GM21390 (cell line): ENCODE results near the gene IRAG1.
"Not testable (repeated sequence)": the region's sequence is repeated elsewhere in the genome, so short reads cannot be mapped to it uniquely, and the experiment has no call there.

Source experiments
- ATAC-seq: cut with Tn5 transposase; IDR thresholded peaks from one replicate; pipeline ENCODE4 v1.9.1; 2021; ENCODE audit not compliant: unreplicated experiment

IRAG1 gene

DNA sequence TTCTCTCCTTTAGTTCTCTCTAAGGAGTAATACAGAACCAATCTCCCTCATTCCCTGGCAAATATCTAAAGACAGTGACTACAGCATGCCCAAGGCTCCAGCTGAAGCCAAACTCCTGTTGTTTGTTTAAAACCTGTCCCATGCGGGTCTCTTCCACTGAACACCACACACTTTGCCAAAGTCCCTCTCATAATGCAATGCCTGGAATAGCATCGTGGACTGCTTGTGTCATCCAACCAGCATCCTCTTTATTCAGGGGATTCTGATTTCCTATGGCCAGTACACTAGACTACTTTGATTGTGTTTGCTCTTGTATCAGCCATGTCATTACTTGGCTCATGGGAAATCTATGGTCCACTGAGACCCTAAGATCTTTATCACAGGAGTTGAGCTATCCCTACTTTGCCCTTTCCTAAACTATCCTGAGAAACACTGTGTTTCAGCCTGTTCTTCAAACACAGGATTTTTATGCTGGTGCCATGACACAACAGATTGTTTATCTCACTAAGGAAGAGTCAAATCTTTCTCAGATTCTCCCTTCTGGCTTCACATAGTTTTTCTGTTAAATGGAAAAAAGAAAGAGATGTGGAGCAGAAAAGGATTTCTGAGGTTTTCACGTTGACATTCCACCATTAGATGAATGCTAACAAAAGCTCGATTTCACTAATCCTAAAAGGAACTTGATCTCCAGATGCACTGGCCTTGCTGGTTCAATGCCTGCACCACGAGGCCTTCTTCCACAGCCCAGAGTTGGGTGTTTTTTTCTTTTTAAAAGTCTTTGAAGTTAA is 15.9 kb upstream of the IRAG1 start:
- no peak for ATAC-seq

DNA sequence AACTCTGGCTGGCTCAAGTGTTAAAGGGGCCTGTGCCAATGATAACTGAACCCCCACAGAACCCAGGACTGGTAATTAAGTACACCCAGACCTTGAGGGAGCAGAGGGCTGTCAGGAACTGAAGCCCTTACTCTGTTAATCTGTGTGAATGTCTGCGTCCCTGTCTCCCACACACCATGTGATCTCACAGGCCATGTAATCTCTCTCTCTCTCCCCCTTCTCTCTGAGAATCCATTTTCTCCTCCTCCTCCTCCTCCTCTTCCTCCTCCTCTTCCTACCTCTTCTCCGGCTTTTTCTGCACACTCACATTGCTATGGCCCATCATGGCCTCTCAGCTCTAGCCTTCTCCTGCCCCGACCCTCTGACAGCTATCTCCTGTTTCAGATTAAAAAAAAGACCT is 14.6 kb upstream of the IRAG1 start:
- no peak for ATAC-seq

DNA sequence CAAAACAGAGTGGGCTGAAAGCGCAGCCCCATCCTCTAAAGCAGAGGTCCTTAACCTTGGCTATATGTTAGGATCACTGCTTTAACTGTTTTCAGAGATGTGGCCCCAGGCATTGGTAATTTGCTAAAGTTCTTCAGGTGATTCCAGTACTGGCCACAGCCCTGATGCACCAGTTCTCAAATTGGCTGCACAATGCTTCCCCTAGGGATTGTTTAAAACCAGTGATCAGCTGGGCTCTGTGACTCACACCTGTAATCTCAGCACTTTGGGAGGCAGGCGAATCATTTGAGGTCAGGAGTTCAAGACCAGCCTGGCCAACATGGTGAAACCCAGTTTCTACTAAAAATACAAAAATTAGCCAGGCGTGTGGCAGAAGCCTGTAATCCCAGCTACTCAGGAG is 8.4 kb upstream of the IRAG1 start:
- ATAC-seq: no peak

DNA sequence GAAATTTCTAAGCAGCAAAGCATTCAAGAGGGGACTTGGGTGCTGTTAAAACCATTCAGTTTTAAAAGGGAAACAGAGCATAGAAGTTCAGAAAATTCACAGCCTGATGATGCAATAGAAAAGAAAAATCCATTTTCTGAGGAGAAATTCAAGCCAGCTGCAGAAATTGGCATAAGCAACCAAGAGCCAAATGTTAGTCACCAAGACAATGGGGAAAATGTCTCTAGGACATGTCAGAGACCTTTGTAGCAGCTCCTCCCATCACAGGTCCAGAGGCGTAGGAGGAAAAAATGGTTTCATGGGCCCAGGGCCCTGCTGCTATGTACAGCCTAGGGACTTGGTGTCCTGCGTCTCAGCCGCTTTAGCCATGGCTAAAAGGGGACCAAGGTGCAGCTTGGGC is 5.5 kb upstream of the IRAG1 start:
- no peak for ATAC-seq

DNA sequence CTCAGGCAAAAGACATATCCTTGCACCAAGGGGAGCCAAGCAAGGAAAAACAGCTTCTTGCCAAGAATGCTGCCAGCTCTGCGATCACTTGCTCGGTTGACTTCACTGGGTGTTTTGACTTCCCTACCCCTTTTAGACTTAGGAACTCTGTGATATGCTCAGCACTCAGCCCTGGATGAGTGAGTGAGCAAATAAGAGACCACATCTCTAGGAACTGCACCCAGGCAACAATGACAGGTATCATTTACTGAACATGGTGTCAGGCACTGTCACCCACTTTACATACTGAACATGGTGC is 3.7 kb upstream of the IRAG1 start:
- ATAC-seq: no peak

DNA sequence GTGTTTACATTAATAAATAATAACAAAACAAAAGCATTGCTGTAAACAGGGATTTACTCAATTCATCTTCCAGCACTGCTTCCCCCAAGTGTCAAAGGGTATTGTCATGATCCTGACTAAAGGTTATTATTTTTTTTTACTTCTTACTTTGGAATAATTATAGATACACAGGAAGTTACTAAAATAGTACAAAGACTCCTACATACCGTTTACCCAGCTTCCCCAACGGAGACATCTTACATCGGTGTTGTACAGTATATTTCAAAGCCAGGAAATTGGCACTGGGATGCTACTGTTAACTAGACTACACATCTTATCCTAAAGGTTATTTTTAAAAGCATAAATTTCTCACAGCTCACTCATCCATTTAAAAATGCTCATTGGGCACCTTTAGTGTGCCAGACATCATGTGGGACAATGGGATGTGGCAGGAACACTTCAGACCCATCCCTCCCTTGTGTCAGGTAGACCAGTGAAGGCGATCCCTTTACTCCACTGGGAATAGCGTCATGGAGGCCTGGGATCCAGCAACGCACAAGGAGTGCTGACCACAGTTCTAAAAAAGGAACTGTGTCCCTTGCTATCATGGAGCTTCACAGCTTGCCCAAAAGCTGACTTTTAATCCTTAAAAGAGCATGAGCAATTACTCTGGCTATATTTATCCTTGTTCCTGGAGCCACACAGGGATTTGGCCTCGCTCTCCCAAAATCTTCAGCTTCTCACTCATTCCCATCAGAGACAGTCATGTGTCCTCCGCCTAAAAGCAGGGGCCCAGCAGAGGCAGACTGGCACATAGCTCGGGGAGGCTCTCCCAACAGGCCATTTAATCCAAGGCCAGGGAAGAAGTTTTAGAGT is 3.1 kb upstream of the IRAG1 start:
- no peak for ATAC-seq

DNA sequence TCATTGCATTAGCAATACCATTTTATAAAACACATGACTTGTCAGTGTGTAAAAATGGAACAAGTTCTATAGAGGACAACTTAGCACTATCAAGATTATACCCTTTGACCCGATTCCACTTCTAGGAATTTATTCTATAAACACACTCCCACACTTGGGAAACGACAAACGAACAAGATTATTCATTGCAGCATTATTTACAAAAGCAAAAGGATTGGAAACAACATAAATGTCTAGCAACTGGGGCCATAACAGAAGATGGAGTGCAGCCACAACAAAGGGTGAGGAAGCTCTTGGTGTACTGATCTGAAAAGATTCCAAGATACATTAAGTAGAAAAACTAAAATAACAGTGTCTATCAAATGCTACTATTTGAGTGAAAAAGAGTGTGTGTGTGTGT is 2.3 kb upstream of the IRAG1 start:
- no peak for ATAC-seq

DNA sequence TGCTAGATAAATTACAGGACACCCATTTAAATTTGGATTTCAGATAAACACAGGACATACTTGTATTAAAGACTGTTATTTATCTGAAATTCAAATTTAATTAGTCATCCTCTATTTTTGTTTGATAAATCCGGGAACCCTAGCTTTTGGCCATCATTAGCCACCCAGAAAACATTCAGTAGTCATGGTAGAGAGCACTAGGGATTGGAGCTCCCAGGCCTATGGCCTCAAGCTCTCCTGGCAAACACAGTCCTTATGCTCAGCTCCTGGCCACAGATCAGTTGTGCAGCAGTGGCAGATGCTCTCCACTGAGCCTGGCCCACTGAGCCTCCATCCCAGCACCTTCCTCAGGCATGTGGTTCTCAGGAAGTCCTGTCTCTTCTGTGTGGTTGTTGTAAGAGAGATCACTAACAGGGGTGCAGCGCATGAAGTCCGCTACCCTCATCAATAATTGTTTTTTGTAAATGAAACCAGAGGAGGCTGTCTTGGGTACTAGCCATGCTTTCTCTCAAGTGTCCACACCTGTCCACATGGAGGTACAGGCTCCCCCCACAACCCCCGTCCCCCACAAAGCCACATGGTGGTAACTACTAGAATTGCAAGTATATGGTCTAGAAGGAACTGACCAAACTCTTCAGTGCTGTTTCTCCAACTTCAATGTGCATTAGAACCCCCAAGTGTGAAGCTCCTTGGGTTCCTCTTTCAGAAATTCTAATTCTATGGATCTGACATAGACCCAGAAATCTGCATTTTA is 1.1 kb upstream of the IRAG1 start:
- no peak for ATAC-seq

DNA sequence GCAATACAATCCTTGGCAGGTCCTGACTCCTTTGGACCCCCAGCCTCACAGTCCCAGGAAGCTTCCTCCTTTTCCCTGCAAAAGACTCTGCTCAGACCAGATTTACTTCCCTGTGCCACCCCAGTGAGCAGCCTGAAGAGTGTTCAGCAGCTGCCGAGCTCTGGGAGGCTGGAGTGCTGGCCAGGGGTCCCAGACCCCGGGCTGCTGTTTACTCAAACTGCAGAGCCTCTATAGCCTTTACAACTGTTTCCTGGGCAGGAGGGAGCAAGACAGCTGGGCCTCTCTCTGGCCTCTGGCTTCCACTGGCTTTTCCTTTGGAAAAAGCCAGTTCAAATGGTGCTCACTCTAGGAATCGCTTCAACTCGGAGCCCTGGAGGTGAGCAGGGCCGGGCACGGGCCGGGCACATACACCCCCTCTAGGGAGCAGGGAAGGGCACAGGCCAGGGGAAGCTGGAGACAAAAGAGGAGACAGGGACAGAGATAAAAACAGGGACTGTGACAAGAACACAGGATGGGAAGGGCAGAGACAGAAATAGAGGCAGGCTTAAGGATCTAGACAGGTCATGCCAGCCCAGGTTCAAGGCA is 932 bp downstream of the IRAG1 start:
- no peak for ATAC-seq

DNA sequence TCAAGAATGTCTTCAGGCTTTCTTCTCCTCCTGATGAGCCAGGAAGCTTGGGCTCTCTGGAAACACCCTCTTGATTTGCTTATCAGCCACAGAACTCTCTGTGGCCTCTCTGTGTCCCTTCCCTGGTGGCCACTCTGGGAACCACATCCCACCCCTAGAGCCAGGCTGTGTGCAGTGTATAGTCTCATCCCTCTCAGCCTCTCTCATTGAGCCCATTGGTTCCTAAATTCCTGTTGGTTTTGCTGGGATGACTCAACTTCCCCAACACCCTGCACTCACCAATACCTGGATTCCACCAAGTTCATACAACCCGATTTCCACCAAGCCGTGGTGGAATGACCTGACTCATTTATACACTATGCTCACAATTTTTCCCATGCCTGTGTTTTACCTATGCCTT is 5.2 kb downstream of the IRAG1 start:
- ATAC-seq: no peak

DNA sequence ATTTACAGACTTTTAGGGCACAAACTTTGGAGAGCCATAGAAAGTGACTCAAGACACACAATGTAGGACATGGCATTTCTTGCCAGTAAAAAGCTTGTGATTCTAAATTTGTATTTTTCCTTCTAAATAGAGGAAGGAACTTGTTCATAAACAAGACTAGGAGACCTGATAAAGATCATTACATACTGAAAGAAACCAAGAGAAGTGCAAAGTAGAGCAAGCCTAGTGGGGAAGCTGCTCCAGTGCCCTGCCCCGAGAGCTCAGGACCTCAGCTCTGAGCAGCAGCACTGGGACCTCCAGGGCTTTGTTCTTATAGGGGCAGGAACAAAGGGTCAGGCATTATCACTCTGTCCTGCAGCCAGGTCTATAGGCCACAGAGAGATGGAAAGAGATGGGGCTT is 7.2 kb downstream of the IRAG1 start:
- ATAC-seq: no peak

DNA sequence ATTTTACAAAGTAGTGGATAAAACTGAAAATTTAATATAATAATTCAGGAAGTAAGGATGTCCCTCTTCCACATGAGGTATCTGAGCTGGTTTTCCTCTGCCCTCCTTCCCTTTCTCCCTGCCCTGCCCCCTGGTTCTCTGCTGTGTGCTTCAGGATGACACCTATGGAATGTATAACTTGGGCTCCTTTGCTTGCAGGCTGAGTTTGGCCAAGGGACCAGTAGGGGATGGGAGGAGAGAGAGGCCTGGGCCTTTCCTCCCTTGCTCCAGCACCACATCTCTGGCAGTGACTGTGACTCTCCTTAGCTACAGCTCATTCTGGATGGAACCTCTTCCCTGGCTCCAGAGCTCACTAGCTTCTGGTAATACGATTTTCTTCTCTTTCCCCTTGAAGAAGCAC is 10.1 kb downstream of the IRAG1 start:
- no peak for ATAC-seq

DNA sequence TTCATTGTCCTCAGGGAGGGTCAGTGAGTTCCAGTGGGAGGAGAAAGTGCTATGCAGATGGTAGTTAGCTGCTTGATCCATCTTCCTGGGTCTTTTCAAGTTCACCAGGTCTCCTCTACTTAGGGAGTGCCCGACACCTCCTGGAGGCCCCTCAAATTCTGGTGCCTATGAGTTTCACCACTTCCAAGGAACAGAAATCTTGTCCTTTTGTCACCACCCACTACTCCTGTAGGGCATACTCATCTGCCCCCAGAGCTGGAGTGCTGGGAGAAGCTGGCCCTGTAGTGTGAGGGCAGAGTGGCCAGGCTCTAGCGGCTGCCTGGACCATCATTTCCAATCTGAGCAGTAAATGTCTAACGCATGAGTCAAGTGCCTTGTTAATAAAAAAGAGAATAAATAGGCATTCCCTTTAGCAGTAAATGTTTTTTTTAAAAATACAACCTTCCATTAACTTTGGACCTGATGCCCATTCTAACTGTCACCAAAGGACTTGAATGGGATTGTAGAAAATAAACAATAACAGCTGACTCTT is 12.5 kb downstream of the IRAG1 start:
- ATAC-seq: no peak

DNA sequence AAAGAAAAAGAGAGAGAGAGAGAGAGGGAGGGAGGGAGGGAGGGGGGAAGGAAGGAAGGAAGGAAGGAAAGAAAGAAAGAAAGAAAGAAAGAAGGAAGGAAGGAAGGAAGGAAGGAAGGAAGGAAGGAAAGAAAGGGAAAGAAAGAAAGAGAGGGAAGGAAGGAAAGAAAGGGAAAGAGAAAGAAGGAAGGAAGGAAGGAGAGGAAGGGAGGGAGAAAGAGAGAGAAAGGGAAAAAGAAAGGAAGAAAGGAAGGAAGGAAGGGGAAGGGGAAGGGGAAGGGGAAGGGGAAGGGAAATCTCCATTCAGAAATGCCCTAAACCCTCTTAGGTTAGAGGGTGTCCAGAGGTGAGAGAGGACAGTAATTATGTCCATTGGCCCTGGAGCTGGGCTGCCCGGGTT is 13.3 kb downstream of the IRAG1 start:
- not testable (repeated sequence) for ATAC-seq

DNA sequence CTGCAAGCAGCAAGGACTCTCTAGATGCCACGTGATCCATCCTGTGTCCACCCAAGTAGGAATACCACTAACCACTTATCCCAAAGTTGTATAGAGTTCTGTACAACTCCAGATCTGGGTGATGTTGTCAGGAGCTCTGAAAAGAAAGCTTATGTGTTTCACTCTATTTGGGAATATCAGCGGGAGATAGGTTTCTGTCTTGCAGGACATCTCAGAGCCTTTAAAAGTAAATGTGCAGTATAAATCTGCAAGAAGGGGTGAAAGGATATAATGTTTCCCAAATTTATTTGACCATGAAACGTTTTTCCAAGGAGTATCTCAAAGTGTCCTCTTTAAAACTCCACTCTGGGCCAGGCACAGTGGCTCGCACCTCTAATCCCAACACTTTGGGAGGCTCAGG is 13.9 kb downstream of the IRAG1 start:
- ATAC-seq: no peak

DNA sequence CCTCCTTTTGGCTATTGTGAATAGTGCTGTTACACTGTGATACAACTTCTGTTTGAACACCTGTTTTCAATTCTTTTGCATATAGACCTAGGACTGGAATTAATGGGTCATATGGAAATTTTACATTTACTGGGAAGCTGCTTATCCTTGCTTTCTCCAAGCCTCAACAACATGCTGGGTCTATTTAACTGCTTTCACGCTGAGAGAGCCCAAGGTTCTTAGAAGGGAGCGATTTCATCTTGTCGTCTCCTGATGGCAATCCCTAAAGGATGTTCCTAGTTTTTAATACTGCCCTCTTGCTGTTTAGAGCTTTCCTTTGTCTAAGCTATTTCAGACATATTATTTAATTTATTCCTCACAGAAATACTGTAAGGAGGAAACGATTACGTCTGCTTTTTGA is 15.5 kb downstream of the IRAG1 start:
- ATAC-seq: no peak

DNA sequence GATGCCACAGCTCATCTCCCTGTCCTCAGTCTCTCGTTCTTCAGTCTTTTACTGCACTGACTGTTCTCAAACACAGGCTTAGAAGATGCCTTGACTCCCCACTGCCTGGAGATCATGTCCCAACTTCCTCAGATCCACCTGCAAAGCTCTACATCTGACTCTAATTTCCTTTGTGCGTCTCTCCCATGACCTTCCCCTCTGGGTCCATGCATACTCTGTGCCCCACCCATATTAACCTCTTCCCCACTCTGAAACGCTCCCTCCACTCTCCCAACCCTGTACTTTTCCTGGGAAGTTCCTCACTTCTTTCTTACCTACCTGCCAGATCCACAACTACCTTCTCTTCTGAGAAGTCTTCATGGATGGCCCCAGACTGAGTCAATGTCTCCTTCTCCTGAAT is 16.6 kb downstream of the IRAG1 start:
- ATAC-seq: no peak

DNA sequence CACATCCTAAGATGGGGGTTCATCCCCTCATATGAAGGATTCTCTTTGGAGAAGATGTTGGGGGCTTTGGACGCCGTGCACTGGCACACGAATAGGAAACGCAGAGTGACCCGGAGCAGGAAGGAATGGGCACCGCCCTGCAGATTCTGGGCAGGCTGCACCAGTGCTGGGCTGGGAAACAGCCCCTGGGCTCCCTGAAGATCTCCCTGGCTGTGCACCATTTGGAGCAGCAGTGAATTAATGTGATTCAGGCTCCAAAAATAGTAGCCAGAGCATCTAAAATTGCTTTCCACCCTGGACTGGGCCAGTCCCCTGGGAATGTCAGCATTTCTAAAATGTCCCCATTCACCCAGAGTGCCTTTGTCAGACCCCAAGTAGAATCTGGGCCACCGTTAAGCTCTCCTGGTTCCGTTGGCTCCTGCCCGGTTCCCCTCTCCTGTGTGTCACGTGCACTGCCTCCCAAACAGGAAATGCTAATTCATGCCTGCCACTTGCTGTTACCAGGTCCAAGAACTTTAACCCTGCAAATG is 18.6 kb downstream of the IRAG1 start:
- no peak for ATAC-seq

DNA sequence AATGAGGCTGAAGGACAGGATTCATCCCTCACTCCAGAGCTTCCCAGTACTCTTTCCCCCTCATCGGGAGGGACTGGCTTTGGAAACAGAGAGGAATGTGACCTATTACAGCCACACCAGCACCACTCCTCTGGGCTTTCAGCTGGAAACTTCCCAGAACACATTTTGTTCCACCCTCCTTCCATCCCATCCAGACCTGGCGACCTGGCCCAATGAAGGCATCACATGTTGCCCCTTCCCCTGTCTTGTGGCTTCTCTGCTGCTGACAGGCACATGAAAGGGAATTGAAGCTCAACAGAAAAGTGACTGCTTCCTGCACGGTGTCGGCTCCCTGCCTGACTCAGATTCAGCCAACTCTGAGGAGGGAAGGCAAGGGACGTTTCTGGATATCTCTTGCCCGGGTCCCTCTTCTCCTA is 19.1 kb downstream of the IRAG1 start:
- no peak for ATAC-seq

DNA sequence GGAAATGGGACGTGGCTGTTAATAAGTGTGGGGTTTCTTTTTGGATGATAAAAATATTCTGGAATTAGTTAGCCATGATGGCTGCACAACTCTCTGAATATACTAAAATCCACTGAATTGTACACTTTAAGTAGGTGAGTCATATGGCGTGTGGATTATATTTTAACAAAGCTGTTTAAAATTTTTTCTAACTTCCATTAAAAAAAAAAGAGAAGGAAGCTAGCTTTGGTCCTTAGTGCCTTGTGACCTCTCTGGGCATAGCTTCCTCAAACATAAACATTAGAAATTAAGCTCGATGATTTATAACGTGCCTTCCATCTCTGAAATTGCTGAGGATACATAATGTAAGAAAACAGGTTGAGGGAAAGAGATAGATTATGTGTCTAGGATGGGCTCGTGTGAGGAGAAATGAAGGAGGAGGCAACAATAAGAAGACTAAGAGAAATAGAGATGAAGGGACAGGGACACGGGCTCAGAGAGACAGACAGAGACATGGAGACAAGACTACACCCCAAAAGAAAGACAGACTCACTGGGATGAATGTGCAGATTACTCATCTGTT is 20.0 kb downstream of the IRAG1 start:
- ATAC-seq: no peak

DNA sequence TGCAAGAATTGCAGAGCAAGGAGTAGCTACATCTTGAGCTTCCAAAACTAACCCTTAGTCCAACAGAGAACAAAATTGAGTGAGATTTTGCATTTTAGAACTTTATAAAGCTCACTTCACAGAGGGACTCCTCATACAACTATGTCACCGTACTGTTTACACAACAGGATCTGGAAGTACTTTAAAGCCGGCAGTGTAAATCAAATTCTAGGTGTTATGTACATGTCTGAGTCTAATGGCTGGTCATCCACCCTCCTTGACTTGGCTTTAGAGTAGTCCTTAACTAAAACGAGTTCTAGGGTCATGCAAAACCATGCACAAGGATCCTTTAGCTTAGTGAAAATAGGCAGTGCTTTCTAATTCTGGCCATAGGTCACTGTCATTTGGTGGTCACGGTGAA is 23.5 kb downstream of the IRAG1 start:
- no peak for ATAC-seq
